Peyer's patch (tissue), 4 donors: ENCODE data around the gene AHRR.

Experiments
- CTCF ChIP-seq, 6 experiments: fragments of 450-650 bp in 4 of 6; fragments of 200-600 bp in 2 of 6; sonication (generic) in 1 of 6; IDR thresholded peaks; one replicate each; pipeline ENCODE4 v1.5.1; 2017 to 2019; ENCODE audit warnings: antibody characterized with exemption in 6 of 6, mild to moderate bottlenecking in 3 of 6, moderate library complexity in 1 of 6
- POLR2A ChIP-seq, 2 donors: fragments of 450-650 bp; IDR thresholded peaks; one replicate each; pipeline ENCODE4 v1.5.1; 2017; ENCODE audit warnings: antibody characterized with exemption in 2 of 2, mild to moderate bottlenecking in 2 of 2, moderate library complexity in 2 of 2

DNA sequence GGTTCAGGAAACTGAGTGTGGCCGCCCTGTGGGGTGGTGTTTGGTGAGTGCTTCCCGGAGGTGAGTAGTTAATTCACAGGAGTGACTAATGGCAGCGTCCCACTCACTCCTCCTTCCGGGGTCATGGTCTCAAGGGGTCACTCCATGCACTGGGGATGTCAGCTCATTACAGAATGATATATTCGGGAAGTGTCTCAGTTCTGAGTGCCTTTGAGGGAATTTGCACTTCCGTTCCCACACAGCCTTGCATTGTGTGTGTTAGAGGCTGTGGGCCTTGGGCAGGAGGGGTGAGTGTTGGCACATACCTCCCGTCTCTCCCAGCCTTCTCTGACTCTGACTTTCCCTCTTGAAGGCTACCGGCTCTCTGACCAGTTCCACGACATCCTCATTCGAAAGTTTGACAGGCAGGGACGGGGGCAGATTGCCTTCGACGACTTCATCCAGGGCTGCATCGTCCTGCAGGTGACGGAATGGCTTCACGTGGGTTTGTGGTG is 10.5 kb upstream of the AHRR start:
- TF ChIP-seq CTCF (IDR thresholded peaks at IDR 0.05) = no peak
- TF ChIP-seq POLR2A (IDR thresholded peaks at IDR 0.05) = no peak
